ENCODE data around the gene NKX6-2. TPM values are rescaled to one million over a fixed set of nuclear protein-coding genes. Genes with fewer than 3 reads are reported as not detected.

NKX6-2 gene
- polyA plus RNA-seq, 1 donor (not counting 4 experiments of a cell fraction or from before 2014, with no cell fraction given) = not detected

DNA sequence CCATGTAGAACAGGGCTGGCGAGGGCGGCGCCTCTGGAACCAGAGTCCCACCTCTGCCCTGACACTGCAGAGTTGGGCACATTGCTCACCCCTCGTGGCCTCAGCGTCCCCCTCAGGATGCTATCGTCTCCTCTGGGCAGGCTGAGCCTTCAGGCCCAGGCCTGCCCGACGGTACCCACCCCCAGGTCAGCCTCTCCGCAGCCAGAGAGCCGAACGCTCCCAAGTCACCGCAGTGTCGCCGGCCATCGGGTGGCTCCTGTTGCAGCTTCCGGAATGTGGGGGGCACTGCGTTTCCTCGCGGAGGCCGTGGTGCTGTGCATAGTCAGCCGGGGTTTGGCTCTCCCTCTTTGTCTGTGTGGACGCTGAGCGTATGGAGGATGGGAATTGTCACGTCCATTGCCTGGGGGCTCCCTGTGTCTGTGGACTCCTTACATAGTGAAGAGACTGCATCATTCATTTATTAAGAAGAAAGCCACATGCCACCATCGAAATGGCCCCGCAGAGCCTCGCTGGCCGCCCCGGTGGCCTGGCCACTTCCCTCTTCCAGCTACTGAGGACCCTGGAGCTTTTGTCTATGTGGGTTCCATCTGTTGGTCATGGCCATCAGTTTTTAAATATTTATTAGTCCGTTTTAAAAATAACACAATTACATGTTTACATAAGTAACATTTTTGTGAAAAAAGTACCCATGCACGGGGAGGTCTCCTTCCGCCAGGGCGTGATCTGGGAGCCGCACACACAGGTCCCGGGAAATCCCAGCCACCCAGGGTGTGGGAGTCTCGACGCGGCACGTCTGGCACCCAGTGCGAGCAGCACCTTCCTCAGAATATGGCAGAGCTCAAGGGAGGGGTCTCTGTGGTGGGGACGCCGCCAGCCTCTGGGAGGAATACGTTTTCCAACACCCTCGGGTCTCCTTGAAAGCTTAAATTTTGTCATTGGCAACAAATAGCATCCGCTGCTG lies 15.6 kb downstream of the NKX6-2 start:
- Histone ChIP-seq H3K4me1 (ENCODE audit: control insufficient read depth, extremely low read depth, insufficient read depth, low read length) (no peaks in the 10 kb centered on the region), H3K9me3 (ENCODE audit: control insufficient read depth, low read depth, low read length) (peaks cover 5% of the 10 kb centered on the region), H3K4me3 (ENCODE audit: control insufficient read depth in 2 of 3, extremely low read depth in 1 of 3, insufficient read depth in 2 of 3, low read depth in 1 of 3, low read length in 3 of 3) (no peak overlapping the region), H3K27ac (ENCODE audit: control insufficient read depth, insufficient read depth, low read length) (no peak overlapping the region), H3K79me2 (ENCODE audit: control insufficient read depth, insufficient read depth, low read length) (no peaks in the 10 kb centered on the region), H2AFZ (ENCODE audit: control insufficient read depth, low read length) (no peak overlapping the region), H3K36me3 (ENCODE audit: control insufficient read depth in 2 of 2, extremely low read depth in 1 of 2, insufficient read depth in 2 of 2, low read length in 2 of 2) (no peaks in the 10 kb centered on the region), H3K4me2 (ENCODE audit: control insufficient read depth, extremely low read depth, insufficient read depth, low read depth, low read length) (no peak overlapping the region), H3K9ac (ENCODE audit: control insufficient read depth, extremely low read depth, insufficient read depth, low read length) (no peak overlapping the region), H4K20me1 (ENCODE audit: control insufficient read depth, extremely low read depth, insufficient read depth, low read length) (no peaks in the 10 kb centered on the region), H3K9me1 (ENCODE audit: control insufficient read depth, extremely low read depth, insufficient read depth, low read length) (no peaks in the 10 kb centered on the region), H3K27me3 (ENCODE audit: control insufficient read depth, extremely low read depth, insufficient read depth, low read length) (no peaks in the 10 kb centered on the region)
- no peak for TF ChIP-seq EZH2 (IDR thresholded peaks at IDR 0.05; ENCODE audit: low read length)
- TF ChIP-seq, protein P1, sequence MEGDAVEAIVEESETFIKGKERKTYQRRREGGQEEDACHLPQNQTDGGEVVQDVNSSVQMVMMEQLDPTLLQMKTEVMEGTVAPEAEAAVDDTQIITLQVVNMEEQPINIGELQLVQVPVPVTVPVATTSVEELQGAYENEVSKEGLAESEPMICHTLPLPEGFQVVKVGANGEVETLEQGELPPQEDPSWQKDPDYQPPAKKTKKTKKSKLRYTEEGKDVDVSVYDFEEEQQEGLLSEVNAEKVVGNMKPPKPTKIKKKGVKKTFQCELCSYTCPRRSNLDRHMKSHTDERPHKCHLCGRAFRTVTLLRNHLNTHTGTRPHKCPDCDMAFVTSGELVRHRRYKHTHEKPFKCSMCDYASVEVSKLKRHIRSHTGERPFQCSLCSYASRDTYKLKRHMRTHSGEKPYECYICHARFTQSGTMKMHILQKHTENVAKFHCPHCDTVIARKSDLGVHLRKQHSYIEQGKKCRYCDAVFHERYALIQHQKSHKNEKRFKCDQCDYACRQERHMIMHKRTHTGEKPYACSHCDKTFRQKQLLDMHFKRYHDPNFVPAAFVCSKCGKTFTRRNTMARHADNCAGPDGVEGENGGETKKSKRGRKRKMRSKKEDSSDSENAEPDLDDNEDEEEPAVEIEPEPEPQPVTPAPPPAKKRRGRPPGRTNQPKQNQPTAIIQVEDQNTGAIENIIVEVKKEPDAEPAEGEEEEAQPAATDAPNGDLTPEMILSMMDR (optimal IDR thresholded peaks at IDR 0.05 in 1 of 3, IDR thresholded peaks at IDR 0.05 in 1 of 3, conservative IDR thresholded peaks at IDR 0.05 in 1 of 3; ENCODE audit: extremely low read depth in 1 of 3, insufficient read depth in 2 of 3, low read length in 3 of 3) = no peak
- no peak for FAIRE-seq
- dilution Hi-C loops (cut with MboI; ENCODE audit: extremely low pct_ligation_motif_present, low sequenced_read_pairs) = no loop called here
- no peak for DNase-seq (ENCODE audit: low read depth, low spot score)

DNA sequence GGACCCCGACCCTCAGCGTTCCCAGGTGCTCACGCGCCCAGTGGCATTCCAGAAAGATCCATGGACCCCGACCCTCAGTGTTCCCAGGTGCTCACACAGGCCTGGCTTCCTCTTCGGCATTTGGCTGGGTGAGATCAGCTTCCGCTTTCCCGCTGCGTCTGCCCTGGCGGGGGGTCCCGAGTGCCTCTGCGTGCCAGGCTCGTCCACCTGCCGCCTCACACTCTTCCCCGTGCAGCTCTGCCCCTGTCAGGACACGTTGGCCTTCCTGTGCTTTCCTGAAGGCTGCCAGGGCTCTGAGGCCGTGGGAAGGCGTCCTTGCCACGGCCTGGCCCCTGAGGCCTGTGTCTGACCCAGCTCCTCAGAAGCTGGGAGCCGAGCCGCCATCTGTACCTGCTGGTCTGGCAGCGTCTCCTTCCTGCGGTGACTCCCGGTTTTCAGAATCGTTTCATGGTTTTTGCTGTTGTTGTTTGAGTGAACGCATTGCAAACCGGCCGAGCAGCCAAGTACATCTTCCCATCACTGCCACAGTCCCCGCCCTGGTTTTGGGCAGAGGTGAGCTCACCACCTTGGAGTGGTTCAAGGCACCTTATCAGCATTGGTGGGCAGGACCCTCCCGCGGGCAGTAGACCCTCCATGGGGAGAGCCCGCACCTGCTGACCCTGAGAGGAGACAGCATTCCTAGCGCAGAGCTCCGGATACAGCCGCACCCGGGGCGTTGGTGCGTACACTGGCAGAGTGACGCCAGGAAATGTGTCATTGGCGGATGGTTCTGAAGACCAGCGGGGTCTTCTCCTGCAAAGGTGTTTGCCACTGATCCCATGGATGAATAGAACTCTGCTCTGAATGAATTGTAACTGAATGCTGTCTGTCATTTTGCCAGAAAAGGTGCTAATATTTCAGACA lies 17.4 kb downstream of the NKX6-2 start:
- H3K27ac ChIP-seq (ENCODE audit: control insufficient read depth, insufficient read depth, low read length) = no peak overlapping the region
- DNase-seq (ENCODE audit: low read depth, low spot score) (no peak), FAIRE-seq (no peak)
- H3K9me3 ChIP-seq (ENCODE audit: control insufficient read depth, low read depth, low read length) = peaks cover 7% of the 10 kb centered on the region
- H3K36me3 ChIP-seq (ENCODE audit: control insufficient read depth in 2 of 2, extremely low read depth in 1 of 2, insufficient read depth in 2 of 2, low read length in 2 of 2) = no peaks in the 10 kb centered on the region
- no peak overlapping the region for H3K4me3 ChIP-seq (ENCODE audit: control insufficient read depth in 2 of 3, extremely low read depth in 1 of 3, insufficient read depth in 2 of 3, low read depth in 1 of 3, low read length in 3 of 3)
- TF ChIP-seq EZH2 (IDR thresholded peaks at IDR 0.05; ENCODE audit: low read length) = no peak
- TF ChIP-seq, protein P1 (optimal IDR thresholded peaks at IDR 0.05 in 1 of 3, IDR thresholded peaks at IDR 0.05 in 1 of 3, conservative IDR thresholded peaks at IDR 0.05 in 1 of 3; ENCODE audit: extremely low read depth in 1 of 3, insufficient read depth in 2 of 3, low read length in 3 of 3) = no peak
- H3K79me2 ChIP-seq (ENCODE audit: control insufficient read depth, insufficient read depth, low read length) = no peaks in the 10 kb centered on the region
- no peaks in the 10 kb centered on the region for H3K4me1 ChIP-seq (ENCODE audit: control insufficient read depth, extremely low read depth, insufficient read depth, low read length)
- no peak overlapping the region for H3K9ac ChIP-seq (ENCODE audit: control insufficient read depth, extremely low read depth, insufficient read depth, low read length)
- no peaks in the 10 kb centered on the region for H3K9me1 ChIP-seq (ENCODE audit: control insufficient read depth, extremely low read depth, insufficient read depth, low read length)
- H2AFZ ChIP-seq (ENCODE audit: control insufficient read depth, low read length) = no peak overlapping the region
- no peaks in the 10 kb centered on the region for H3K27me3 ChIP-seq (ENCODE audit: control insufficient read depth, extremely low read depth, insufficient read depth, low read length)
- dilution Hi-C loops (cut with MboI; ENCODE audit: extremely low pct_ligation_motif_present, low sequenced_read_pairs) = no loop called here
- H4K20me1 ChIP-seq (ENCODE audit: control insufficient read depth, extremely low read depth, insufficient read depth, low read length) = no peaks in the 10 kb centered on the region
- H3K4me2 ChIP-seq (ENCODE audit: control insufficient read depth, extremely low read depth, insufficient read depth, low read depth, low read length) = no peak overlapping the region
